ENCODE measurements around the gene CDK18.

DNA sequence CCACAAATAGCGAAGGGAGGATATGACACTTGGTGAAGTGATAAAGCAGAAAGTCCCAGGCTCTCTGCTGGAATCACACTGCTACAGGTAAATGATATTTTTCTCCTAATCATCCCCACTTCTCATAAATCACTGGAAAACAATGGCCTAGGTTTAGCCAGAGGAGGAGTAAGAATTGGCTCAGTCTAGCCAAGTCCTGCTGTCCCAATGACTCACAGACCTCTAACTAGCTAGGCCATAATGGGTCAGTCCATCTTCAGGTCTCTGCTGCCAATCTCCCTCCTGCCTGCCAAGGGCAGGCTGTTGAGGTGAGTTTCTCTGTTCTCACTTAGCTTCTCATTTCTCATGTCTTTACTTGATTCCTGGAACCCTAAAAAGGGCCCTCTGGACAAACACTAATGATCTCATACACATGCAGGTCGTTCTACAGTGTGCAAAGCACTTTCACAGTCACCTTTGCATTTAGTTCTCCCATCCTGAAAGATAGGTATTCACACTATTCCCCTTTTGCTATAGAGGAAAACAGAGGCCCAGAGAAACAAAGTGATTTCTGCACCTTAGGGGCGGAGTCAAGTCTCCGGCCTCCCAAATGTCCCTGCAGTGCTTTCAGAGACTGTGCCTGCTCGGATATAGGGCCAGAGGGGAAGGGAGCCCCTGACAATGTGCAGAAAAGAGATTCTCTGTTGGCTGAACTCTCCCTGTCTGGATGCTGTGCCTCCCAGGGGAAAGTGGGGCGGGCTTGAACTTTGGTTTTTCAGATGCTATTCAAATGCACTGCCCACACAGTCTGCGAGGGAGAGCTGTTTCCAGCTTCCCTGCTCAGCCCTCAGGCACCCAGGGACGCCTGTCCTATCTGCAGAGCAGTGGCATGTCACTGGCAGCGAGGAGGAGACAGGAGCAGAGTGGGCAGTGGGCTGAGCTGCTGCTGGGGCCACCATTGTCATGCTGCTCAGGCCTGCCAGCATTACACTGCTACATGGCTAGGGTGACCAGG lies 3.9 kb upstream of the CDK18 start:
- TF ChIP-seq EZH2 (IDR thresholded peaks at IDR 0.05; ENCODE audit: borderline replicate concordance, low read depth, low read length, severe bottlenecking) = no peak
- no peak for TF ChIP-seq CTCF (IDR thresholded peaks at IDR 0.05; ENCODE audit: borderline replicate concordance, extremely low read depth, low read length, poor library complexity, severe bottlenecking)

Measured in DND-41 (cell line).